ENCODE data around the gene ATP8A2.

DNA sequence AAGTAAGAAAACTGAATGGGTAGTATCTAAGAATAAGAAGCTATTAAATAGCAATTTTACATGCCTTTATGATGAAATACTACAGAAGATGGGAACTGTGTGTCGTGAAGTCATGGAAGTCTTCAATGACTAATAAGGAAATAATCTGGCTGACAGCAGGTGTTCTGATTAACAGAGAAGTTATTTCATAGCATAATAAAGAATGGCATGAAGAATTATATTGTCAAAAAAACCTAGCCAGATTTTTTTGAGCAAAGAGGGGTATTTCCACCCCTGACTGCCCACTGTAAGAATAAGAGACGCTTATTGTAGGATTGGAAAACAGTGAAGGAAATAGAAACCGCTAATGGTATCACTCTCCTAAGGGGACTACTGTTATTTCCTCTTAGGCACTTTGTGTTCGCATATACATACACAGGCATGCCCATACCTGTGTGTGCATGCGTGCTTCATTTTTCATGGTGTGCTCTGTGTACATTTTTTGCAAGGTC is 361.3 kb downstream of the ATP8A2 start:
- no peak for TF ChIP-seq POLR2A (IDR thresholded peaks at IDR 0.05)
- TF ChIP-seq CTCF (IDR thresholded peaks at IDR 0.05), result no peak

Measured in right lobe of liver (tissue), 4 donors.